HCT116 (cell line): Measurements from ENCODE around the gene TOPAZ1. TPM values are rescaled to one million over a fixed set of nuclear protein-coding genes. Genes with fewer than 3 reads are reported as not detected.

Experiments
- ATAC-seq: fragments of 200-7000 bp; cut with Tn5 transposase; 2 replicates; pipeline ENCODE4 v1.9.1; 2020; ENCODE audit warnings: mild to moderate bottlenecking, moderate library complexity
- BruUV-seq: library from RNA; stranded (reverse); fragments of 400-500 nt; replicated peaks from 2 replicates; lab custom pipeline; 2021; lab: Mats Ljungman, UMichigan
- CTCF ChIA-PET: fragments of 300-600 bp; sonication (Branson Sonifier 250); formaldehyde crosslinking; loops from one replicate; lab custom pipeline; 2021; ENCODE audit warnings: antibody characterized with exemption; lab: Charles Lee
- POLR2A ChIA-PET: fragments of 300-600, 350-600 bp; sonication (Branson Sonifier 250); formaldehyde crosslinking; loops from one replicate; lab custom pipeline; 2021; ENCODE audit warnings: antibody characterized with exemption; lab: Charles Lee
- RAD21 ChIA-PET, 2 experiments: fragments of 300-600 bp; sonication (Branson Sonifier 250); formaldehyde crosslinking; loops; one replicate each; lab custom pipeline; 2023; ENCODE audit warnings: low total read pairs in 2 of 2; ENCODE audit not compliant: uncharacterized antibody in 2 of 2, unreplicated experiment in 2 of 2, low non-redundant PET in 1 of 2; lab: Charles Lee
- DNase-seq: peaks from one replicate; pipeline ENCODE4 v3.0.0-alpha.2; 2010; ENCODE audit warnings: low read depth, low spot score
- H2AFZ ChIP-seq: fragments of 200-600 bp; shearing (Covaris generic), sonication (generic); 2 replicates; pipeline ENCODE4 v1.6.1; 2017; ENCODE audit warnings: low read depth, mixed run types, mixed read lengths, antibody characterized with exemption, low read length; ENCODE audit not compliant: poor library complexity, severe bottlenecking
- H3K27ac ChIP-seq: 2 replicates; pipeline ENCODE4 v1.5.1; 2012; ENCODE audit warnings: low read depth, low read length
- H3K27me3 ChIP-seq: fragments of 200-600 bp; sonication (generic); 2 replicates; pipeline ENCODE4 v1.6.1; 2016; ENCODE audit warnings: mixed run types, low read length, mixed read lengths; ENCODE audit not compliant: insufficient read depth
- H3K36me3 ChIP-seq, 2 experiments: fragments of 200-500 bp in 1 of 2; fragments of 200-600 bp in 1 of 2; sonication (Bioruptor generic) in 1 of 2; sonication (generic) in 1 of 2; 2 replicates each; pipeline versions ENCODE4 v1.5.1 to v1.6.1; 2014 to 2016; ENCODE audit warnings: low read length in 2 of 2, inconsistent platforms in 1 of 2, mixed read lengths in 1 of 2, mixed run types in 1 of 2; ENCODE audit not compliant: insufficient read depth in 2 of 2, control insufficient read depth in 1 of 2
- H3K4me1 ChIP-seq, 2 experiments: fragments of 200-600 bp in 1 of 2; sonication (generic) in 1 of 2; 2 replicates each; pipeline versions ENCODE4 v1.5.1 to v1.6.1; 2012 to 2017; ENCODE audit warnings: low read length in 2 of 2, inconsistent platforms in 1 of 2, mild to moderate bottlenecking in 1 of 2, mixed read lengths in 1 of 2, mixed run types in 1 of 2, moderate library complexity in 1 of 2; ENCODE audit not compliant: insufficient read depth in 2 of 2, control insufficient read depth in 1 of 2
- H3K4me2 ChIP-seq: fragments of 200-600 bp; sonication (generic); 2 replicates; pipeline ENCODE4 v1.6.1; 2017; ENCODE audit warnings: mixed run types, low read length, mixed read lengths
- H3K4me3 ChIP-seq, 2 experiments: fragments of 200-600 bp in 1 of 2; sonication (generic) in 1 of 2; replicated peaks in 1 of 2; 2 replicates each; pipeline ENCODE4 v1.5.1; 2011 to 2016; ENCODE audit warnings: low read length in 2 of 2, control low read depth in 1 of 2, low read depth in 1 of 2, mild to moderate bottlenecking in 1 of 2, mixed read lengths in 1 of 2, mixed run types in 1 of 2
- H3K79me2 ChIP-seq: fragments of 200-600 bp; sonication (generic); 2 replicates; pipeline ENCODE4 v1.6.1; 2017; ENCODE audit warnings: mild to moderate bottlenecking, mixed run types, low read length, moderate library complexity, mixed read lengths; ENCODE audit not compliant: insufficient read depth
- H3K9ac ChIP-seq: fragments of 200-600 bp; sonication (generic); 2 replicates; pipeline ENCODE4 v1.6.1; 2016; ENCODE audit warnings: low read length, mixed read lengths
- H3K9me2 ChIP-seq: fragments of 200-600 bp; sonication (generic), shearing (Covaris generic); 2 replicates; pipeline ENCODE4 v1.6.1; 2017; ENCODE audit warnings: mixed run types, mild to moderate bottlenecking, moderate library complexity; ENCODE audit not compliant: insufficient read depth
- H3K9me3 ChIP-seq, 2 experiments: fragments of 200-500 bp in 1 of 2; fragments of 200-600 bp in 1 of 2; sonication (Bioruptor generic) in 1 of 2; sonication (generic) in 1 of 2; 2 replicates each; pipeline ENCODE4 v1.6.1; 2014 to 2017; ENCODE audit warnings: low read length in 2 of 2, mixed read lengths in 2 of 2, inconsistent platforms in 1 of 2, low read depth in 1 of 2, mild to moderate bottlenecking in 1 of 2, mixed run types in 1 of 2, moderate library complexity in 1 of 2; ENCODE audit not compliant: control insufficient read depth in 1 of 2, insufficient read depth in 1 of 2
- H4K20me1 ChIP-seq: fragments of 200-600 bp; sonication (generic), shearing (Covaris generic); 2 replicates; pipeline ENCODE4 v1.6.1; 2017; ENCODE audit warnings: mixed run types, mild to moderate bottlenecking, moderate library complexity; ENCODE audit not compliant: insufficient read depth
- ELF1 ChIP-seq: IDR thresholded peaks from 2 replicates; pipeline ENCODE4 v1.6.1; 2012; ENCODE audit warnings: low read depth, borderline replicate concordance
- EZH2 ChIP-seq: fragments of 200-600 bp; sonication (generic); IDR thresholded peaks from 2 replicates; pipeline ENCODE4 v1.6.1; 2017; ENCODE audit warnings: antibody characterized with exemption, mixed run types
- FOSL1 ChIP-seq: IDR thresholded peaks from 2 replicates; pipeline ENCODE4 v1.6.1; 2012; ENCODE audit warnings: low read depth
- JUND ChIP-seq: IDR thresholded peaks from 2 replicates; pipeline ENCODE4 v1.6.1; 2012
- POLR2AphosphoS5 ChIP-seq: IDR thresholded peaks from 2 replicates; pipeline ENCODE4 v1.6.1; 2011; ENCODE audit warnings: mild to moderate bottlenecking, low read depth, low read length, moderate library complexity
- RAD21 ChIP-seq: IDR thresholded peaks from 2 replicates; pipeline ENCODE4 v1.6.1; 2012; ENCODE audit warnings: low read depth, mild to moderate bottlenecking
- SP1 ChIP-seq: IDR thresholded peaks from 2 replicates; pipeline ENCODE4 v1.6.1; 2012; ENCODE audit warnings: low read depth
- TCF7L2 ChIP-seq: IDR thresholded peaks from 2 replicates; pipeline ENCODE4 v1.7.0; 2011; ENCODE audit warnings: borderline replicate concordance, inconsistent platforms; ENCODE audit not compliant: insufficient read depth, insufficient read length; ENCODE audit errors: extremely low read depth
- YY1 ChIP-seq: IDR thresholded peaks from 2 replicates; pipeline ENCODE4 v1.6.1; 2011; ENCODE audit warnings: low read length, low read depth, moderate library complexity, mild to moderate bottlenecking; ENCODE audit not compliant: insufficient replicate concordance; ENCODE audit errors: extremely low read depth
- ZNF274 ChIP-seq: fragments of 200-500 bp; sonication (Bioruptor generic); IDR thresholded peaks from 2 replicates; pipeline ENCODE4 v1.6.1; 2014; ENCODE audit warnings: mild to moderate bottlenecking, low read depth, low read length, inconsistent platforms
- intact Hi-C: fragments of 100-400 bp; cut with micrococcal nuclease; formaldehyde crosslinking; loops from 2 replicates; pipeline ENCODE4 v1.10.0; 2022
- total RNA-seq: library from RNA; stranded (reverse); gene quantifications from one replicate; pipeline ENCODE4 v1.2.1, GENCODE V29; 2021; ENCODE audit not compliant: unreplicated experiment
- TF ChIP-seq, protein P1 (sequence below), 3 experiments: fragments of 200-600 bp in 1 of 3; sonication (generic) in 1 of 3; IDR thresholded peaks in 2 of 3; conservative IDR thresholded peaks in 1 of 3; 2 replicates each; pipeline ENCODE4 v1.5.1; 2012 to 2017; ENCODE audit warnings: low read depth in 2 of 3, low read length in 2 of 3, antibody characterized with exemption in 1 of 3, borderline replicate concordance in 1 of 3, control low read depth in 1 of 3, mild to moderate bottlenecking in 1 of 3, mixed read lengths in 1 of 3, mixed run types in 1 of 3, moderate library complexity in 1 of 3; ENCODE audit not compliant: insufficient read depth in 1 of 3
- TF ChIP-seq, protein P2 (sequence below): IDR thresholded peaks from 2 replicates; pipeline ENCODE4 v1.6.1; 2012; ENCODE audit warnings: low read depth

The TOPAZ1 gene
- total RNA-seq, 1 experiment from 2014 or later = not detected

DNA sequence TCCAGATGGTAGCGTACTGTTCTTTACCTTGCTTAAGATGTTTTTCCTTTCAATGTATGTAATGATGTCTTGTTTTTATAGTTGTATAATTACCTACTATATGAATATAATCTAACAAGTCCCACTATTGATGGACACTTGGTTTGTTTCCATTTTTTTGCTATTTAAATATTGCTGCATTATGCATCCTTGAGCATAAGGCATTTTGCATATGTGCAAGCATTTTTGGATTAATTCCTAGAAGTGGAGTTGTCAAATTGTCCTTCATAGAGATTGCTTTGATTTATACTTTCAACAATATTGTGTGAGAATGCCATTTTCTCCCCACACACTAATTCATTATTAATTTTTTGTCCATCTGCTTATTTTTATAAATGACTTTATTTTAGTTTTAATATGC, 17.7 kb downstream of the TOPAZ1 start:
- Histone ChIP-seq H3K9ac (no peak overlapping the region), H3K79me2 (no peaks in the 10 kb centered on the region), H3K4me2 (no peak overlapping the region), H4K20me1 (no peaks in the 10 kb centered on the region), H3K4me1 (no peaks in the 10 kb centered on the region), H3K4me3 (no peak overlapping the region), H3K27me3 (no peaks in the 10 kb centered on the region)
- intact Hi-C loops = no loop called here
- ChIA-PET RAD21 (no interaction called here), POLR2A (no interaction called here)
- no peak for TF ChIP-seq TCF7L2
- TF ChIP-seq, protein P1, sequence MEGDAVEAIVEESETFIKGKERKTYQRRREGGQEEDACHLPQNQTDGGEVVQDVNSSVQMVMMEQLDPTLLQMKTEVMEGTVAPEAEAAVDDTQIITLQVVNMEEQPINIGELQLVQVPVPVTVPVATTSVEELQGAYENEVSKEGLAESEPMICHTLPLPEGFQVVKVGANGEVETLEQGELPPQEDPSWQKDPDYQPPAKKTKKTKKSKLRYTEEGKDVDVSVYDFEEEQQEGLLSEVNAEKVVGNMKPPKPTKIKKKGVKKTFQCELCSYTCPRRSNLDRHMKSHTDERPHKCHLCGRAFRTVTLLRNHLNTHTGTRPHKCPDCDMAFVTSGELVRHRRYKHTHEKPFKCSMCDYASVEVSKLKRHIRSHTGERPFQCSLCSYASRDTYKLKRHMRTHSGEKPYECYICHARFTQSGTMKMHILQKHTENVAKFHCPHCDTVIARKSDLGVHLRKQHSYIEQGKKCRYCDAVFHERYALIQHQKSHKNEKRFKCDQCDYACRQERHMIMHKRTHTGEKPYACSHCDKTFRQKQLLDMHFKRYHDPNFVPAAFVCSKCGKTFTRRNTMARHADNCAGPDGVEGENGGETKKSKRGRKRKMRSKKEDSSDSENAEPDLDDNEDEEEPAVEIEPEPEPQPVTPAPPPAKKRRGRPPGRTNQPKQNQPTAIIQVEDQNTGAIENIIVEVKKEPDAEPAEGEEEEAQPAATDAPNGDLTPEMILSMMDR (IDR thresholded peaks at IDR 0.05 in 2 of 3, conservative IDR thresholded peaks at IDR 0.05 in 1 of 3; ENCODE audit: borderline replicate concordance in 1 of 3, insufficient read depth in 1 of 3, low read depth in 2 of 3, low read length in 2 of 3) = no peak
- no peak for TF ChIP-seq EZH2
- no peak for TF ChIP-seq ELF1
- no peak for TF ChIP-seq ZNF274
- TF ChIP-seq FOSL1 = no peak
- TF ChIP-seq RAD21 = no peak
- no peak for TF ChIP-seq JUND
- TF ChIP-seq, protein P2, sequence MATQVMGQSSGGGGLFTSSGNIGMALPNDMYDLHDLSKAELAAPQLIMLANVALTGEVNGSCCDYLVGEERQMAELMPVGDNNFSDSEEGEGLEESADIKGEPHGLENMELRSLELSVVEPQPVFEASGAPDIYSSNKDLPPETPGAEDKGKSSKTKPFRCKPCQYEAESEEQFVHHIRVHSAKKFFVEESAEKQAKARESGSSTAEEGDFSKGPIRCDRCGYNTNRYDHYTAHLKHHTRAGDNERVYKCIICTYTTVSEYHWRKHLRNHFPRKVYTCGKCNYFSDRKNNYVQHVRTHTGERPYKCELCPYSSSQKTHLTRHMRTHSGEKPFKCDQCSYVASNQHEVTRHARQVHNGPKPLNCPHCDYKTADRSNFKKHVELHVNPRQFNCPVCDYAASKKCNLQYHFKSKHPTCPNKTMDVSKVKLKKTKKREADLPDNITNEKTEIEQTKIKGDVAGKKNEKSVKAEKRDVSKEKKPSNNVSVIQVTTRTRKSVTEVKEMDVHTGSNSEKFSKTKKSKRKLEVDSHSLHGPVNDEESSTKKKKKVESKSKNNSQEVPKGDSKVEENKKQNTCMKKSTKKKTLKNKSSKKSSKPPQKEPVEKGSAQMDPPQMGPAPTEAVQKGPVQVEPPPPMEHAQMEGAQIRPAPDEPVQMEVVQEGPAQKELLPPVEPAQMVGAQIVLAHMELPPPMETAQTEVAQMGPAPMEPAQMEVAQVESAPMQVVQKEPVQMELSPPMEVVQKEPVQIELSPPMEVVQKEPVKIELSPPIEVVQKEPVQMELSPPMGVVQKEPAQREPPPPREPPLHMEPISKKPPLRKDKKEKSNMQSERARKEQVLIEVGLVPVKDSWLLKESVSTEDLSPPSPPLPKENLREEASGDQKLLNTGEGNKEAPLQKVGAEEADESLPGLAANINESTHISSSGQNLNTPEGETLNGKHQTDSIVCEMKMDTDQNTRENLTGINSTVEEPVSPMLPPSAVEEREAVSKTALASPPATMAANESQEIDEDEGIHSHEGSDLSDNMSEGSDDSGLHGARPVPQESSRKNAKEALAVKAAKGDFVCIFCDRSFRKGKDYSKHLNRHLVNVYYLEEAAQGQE = no peak
- no peak for TF ChIP-seq POLR2AphosphoS5
- no peak for TF ChIP-seq YY1
- no peak for TF ChIP-seq SP1
- TF ChIP-seq, all 23 proteins: peak for 0
- no peaks in the 10 kb centered on the region for H3K36me3 ChIP-seq
- no peaks in the 10 kb centered on the region for H3K9me3 ChIP-seq
- CTCF ChIA-PET = no interaction called here
- H3K27ac ChIP-seq = no peak overlapping the region
- no TSS peak for BruUV-seq
- ATAC-seq = no peak
- no peaks in the 10 kb centered on the region for H3K9me2 ChIP-seq
- DNase-seq = no peak
- H2AFZ ChIP-seq = no peak overlapping the region
